Choroid plexus epithelial cell (primary cell): ENCODE results near the gene CMYA5.
A peak's percentile ranks its signal among the peaks of the same experiment; 100 is the strongest.
"Not testable (repeated sequence)": the region's sequence is repeated elsewhere in the genome, so short reads cannot be mapped to it uniquely, and the experiment has no call there.

Source experiments
- DNase-seq: peaks from one replicate; pipeline ENCODE4 v3.0.0-alpha.2; 2010; ENCODE audit warnings: low read depth
- H3K4me3 ChIP-seq: 2 replicates; pipeline ENCODE4 v1.5.1; 2011; ENCODE audit warnings: low read depth, mild to moderate bottlenecking, control low read depth, low read length, moderate library complexity
- TF ChIP-seq, protein P1 (sequence below): conservative IDR thresholded peaks from 2 replicates; pipeline ENCODE4 v1.5.1; 2011; ENCODE audit warnings: low read depth, mild to moderate bottlenecking, control low read depth, inconsistent platforms, low read length, moderate library complexity

CMYA5 gene

DNA sequence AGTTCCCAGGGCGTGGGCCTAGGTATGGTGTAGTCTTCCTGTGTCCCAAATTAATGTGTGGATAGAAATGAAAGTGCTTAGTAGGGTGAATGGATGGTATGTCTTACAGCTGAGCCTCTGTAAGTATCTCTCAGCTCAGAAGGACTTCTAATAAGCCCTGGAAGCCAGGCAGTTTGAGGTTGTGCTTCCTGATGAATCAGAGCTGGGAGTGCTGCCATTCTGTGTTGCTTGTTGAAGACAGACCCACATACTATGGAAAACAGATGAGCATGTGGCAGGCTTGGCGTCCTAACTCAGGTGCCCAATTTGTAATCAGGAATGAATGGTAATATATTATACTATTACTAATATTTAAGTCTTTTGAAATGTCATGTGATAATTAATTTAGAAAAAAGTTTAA is 69.8 kb downstream of the CMYA5 start:
- no peak overlapping the region for H3K4me3 ChIP-seq
- peak; percentile 55 for DNase-seq
- TF ChIP-seq, protein P1, sequence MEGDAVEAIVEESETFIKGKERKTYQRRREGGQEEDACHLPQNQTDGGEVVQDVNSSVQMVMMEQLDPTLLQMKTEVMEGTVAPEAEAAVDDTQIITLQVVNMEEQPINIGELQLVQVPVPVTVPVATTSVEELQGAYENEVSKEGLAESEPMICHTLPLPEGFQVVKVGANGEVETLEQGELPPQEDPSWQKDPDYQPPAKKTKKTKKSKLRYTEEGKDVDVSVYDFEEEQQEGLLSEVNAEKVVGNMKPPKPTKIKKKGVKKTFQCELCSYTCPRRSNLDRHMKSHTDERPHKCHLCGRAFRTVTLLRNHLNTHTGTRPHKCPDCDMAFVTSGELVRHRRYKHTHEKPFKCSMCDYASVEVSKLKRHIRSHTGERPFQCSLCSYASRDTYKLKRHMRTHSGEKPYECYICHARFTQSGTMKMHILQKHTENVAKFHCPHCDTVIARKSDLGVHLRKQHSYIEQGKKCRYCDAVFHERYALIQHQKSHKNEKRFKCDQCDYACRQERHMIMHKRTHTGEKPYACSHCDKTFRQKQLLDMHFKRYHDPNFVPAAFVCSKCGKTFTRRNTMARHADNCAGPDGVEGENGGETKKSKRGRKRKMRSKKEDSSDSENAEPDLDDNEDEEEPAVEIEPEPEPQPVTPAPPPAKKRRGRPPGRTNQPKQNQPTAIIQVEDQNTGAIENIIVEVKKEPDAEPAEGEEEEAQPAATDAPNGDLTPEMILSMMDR: no peak

DNA sequence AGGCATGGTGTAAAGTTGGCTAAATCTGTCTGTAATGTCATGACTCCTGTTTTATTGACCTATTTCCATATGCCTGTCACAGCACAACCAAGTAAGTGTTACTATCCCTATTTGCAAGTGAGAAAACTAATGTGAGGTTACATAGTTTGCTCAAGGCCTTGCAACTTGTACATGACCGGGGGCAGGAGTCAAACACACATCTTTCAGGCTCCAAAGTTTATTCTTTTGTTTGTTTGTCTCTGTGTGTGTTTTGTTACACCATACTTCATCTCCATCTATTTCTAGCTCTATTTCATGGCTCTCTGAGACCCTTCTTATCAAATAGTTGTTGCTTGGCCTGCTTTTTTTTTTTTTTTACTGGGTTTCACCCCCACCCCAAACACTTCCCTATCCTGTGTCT is 70.2 kb downstream of the CMYA5 start:
- TF ChIP-seq, protein P1: no peak
- no peak overlapping the region for H3K4me3 ChIP-seq
- no peak for DNase-seq

DNA sequence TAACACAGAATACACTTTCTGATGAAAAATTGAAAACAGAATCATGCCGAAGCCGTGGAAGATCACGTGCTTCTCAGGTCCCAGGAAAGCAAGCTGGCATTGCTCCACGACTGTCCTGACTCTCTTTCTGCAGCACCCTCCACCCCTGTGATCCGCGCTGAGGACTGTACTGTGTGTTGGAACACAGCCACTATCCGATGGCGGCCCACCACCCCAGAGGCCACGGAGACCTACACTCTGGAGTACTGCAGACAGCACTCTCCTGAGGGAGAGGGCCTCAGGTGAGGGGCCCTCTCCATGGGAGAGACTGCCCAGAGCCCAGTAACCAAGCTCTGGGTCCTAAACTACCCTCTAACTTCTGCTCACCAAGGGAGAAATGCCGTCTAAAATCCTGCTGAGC is 73.3 kb downstream of the CMYA5 start:
- no peak overlapping the region for H3K4me3 ChIP-seq
- TF ChIP-seq, protein P1: no peak
- DNase-seq: no peak

DNA sequence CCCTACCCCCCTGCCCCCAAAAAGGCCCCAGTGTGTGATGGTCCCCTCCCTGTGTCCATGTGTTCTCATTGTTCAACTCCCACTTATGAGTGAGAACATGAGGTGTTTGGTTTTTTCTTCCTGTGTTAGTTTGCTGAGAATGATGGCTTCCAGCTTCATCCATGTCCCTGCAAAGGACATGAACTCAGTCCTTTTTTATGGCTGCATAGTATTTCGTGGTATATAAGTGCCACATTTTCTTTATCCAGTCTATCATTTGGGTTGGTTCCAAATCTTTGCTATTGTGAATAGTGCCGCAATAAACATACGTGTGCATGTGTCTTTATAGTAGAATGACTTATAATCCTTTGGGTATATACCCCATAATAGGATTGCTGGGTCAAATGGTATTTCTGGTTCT is 74.5 kb downstream of the CMYA5 start:
- DNase-seq, H3K4me3 ChIP-seq: not testable (repeated sequence)

DNA sequence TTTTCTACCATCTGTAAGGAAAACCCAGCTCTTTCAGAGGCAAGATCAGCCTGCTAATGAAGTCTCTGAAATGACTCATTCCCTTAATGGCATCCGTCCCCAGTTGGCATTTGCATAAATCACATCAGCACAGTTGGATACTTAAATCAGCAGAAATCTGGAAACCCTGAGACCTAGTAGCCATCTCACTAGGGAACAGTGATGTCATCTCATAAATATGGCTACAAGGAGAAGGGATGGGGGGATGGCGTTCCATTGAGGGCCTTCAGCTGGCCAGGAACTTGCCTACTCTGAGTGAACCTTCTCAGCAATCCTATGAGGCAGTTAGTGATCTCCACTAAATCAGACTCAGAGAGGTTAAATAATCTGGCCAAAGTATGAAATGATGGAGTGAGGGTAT is 81.8 kb downstream of the CMYA5 start:
- peak; percentile 8 for DNase-seq
- TF ChIP-seq, protein P1: no peak
- no peak overlapping the region for H3K4me3 ChIP-seq

DNA sequence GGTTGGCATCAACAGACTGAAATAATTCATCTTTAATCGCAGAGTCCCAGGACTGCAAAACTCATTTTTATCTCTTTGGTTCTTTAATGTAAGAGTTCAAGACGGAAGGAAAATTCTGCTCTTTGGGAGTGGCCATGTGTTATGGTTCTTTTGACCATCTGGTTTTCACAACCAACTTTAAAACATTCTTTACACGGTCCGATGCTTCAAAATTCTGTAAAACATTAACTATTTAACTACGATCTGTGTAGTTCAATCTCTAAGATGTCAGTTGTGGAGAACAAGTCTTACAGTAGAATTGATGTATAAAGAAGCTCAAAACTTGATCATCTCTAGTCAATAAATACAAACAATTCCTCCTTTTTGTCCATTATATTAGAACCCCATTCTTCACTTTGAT is 83.0 kb downstream of the CMYA5 start:
- DNase-seq: no peak
- H3K4me3 ChIP-seq: no peak overlapping the region
- TF ChIP-seq, protein P1: no peak

DNA sequence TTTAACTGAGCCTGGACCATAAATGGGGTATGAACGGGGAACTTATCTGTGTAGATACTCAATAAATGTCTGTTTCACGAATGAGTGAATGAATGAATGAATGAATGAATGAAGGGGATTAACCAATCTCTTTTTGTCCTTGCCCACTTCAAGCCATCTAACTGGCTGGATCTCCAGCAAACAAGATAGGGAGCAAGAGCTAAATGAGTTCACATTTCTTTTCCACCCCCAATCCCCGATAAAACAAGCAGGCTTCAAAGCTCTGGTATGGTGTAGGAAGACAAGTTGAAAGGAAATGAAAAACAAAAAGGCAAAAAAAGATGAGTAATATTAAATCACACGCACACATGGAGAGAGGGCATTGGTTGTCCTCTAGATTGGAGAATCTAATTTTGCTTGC is 84.0 kb downstream of the CMYA5 start:
- TF ChIP-seq, protein P1: no peak
- DNase-seq: no peak
- H3K4me3 ChIP-seq: no peak overlapping the region

DNA sequence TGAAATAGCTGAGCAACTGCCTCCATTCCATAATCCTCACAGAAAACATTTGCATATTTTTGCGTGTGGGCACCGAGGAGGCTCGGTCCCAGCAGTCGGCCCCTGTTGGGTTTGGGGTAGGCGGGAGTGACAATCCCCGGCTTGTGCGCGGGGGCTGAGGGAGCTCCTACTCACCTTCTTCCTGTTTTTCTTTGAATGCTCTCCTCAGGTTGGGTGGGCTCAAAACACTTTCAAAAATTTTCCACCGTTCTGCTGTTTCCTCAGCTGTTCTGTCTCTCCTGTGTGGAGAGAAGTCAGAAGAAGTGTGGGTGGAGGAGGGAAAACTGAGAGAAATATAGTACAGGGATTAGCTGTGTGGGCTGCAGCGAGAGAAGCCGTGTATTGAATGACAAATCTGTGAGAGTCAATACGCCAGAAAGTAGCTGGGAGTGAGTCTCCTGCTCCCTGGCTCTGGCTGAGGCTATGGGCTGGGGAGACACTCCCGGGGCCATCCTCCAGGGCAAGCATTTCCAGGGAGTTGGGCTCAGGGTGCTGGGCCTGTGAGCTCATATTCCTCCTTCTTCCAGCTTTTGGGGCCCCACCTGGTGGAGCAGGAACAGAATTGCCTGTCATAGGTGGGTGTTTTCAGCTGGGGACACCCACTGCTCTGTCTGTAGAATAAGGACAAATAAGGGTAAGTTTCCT is 84.7 kb downstream of the CMYA5 start:
- DNase-seq: peak; percentile 23
- no peak overlapping the region for H3K4me3 ChIP-seq
- TF ChIP-seq, protein P1: peak; percentile 50
